HL-60 (cell line): ENCODE data around the gene AHCTF1.
"Not testable (repeated sequence)": the region's sequence is repeated elsewhere in the genome, so short reads cannot be mapped to it uniquely, and the experiment has no call there.

Source experiments
- DNase-seq, 2 experiments: peaks; one replicate each; pipeline ENCODE4 v3.0.0-alpha.2; 2010 to 2020; ENCODE audit warnings: low read depth in 1 of 2, low spot score in 1 of 2
- H3K27ac ChIP-seq: fragments of 250-450 bp; sonication (Bioruptor Pico); replicated peaks from 2 replicates; pipeline ENCODE4 v1.5.1; 2020; ENCODE audit warnings: mild to moderate bottlenecking, moderate library complexity
- H3K27me3 ChIP-seq: fragments of 250-450 bp; sonication (Bioruptor Pico); 2 replicates; pipeline ENCODE4 v1.5.1; 2021; ENCODE audit warnings: mild to moderate bottlenecking, moderate library complexity; ENCODE audit not compliant: insufficient read depth, poor library complexity, severe bottlenecking
- H3K4me3 ChIP-seq: replicated peaks from 2 replicates; pipeline ENCODE4 v1.5.1; 2011; ENCODE audit warnings: mild to moderate bottlenecking, control low read depth, low read length; ENCODE audit not compliant: insufficient read depth
- CTCF ChIP-seq: IDR thresholded peaks from one replicate; pipeline ENCODE4 v1.5.1; 2011; ENCODE audit warnings: low read length, control low read depth, inconsistent platforms; ENCODE audit not compliant: insufficient read depth
- GABPA ChIP-seq: IDR thresholded peaks from 2 replicates; pipeline ENCODE4 v1.6.1; 2012; ENCODE audit warnings: low read depth
- POLR2AphosphoS5 ChIP-seq: IDR thresholded peaks from 2 replicates; pipeline ENCODE4 v1.6.1; 2012; ENCODE audit warnings: low read depth
- REST ChIP-seq: IDR thresholded peaks from 2 replicates; pipeline ENCODE4 v1.6.1; 2012; ENCODE audit warnings: low read depth; ENCODE audit not compliant: insufficient replicate concordance
- SPI1 ChIP-seq: IDR thresholded peaks from 2 replicates; pipeline ENCODE4 v1.6.1; 2012; ENCODE audit warnings: low read depth, mild to moderate bottlenecking, borderline replicate concordance

The AHCTF1 gene

GRCh38 chr1:246856371-246856770 is 75.4 kb downstream of the AHCTF1 start:
- TF ChIP-seq CTCF (no peak), GABPA (no peak), REST (no peak), SPI1 (no peak), POLR2AphosphoS5 (no peak)
- Histone ChIP-seq H3K4me3 (no peak overlapping the region), H3K27me3 (no peaks in the 10 kb centered on the region), H3K27ac (no peak overlapping the region)
- DNase-seq: no peak

- DNase-seq, H3K27me3 ChIP-seq, H3K4me3 ChIP-seq, H3K27ac ChIP-seq: not testable (repeated sequence)
Observed at GRCh38 chr1:246850640-246851039, 81.1 kb downstream of the AHCTF1 start.

GRCh38 chr1:246843876-246844275 is 87.9 kb downstream of the AHCTF1 start:
- Histone ChIP-seq H3K27me3 (no peaks in the 10 kb centered on the region), H3K27ac (no peak overlapping the region), H3K4me3 (no peak overlapping the region)
- DNase-seq: no peak
- no peak for TF ChIP-seq SPI1
- TF ChIP-seq REST: no peak
- no peak for TF ChIP-seq CTCF
- TF ChIP-seq POLR2AphosphoS5: no peak
- TF ChIP-seq GABPA: no peak

- not testable (repeated sequence) for H3K27me3 ChIP-seq, H3K4me3 ChIP-seq, H3K27ac ChIP-seq, DNase-seq
Observed at GRCh38 chr1:246840761-246841160, 91.0 kb downstream of the AHCTF1 start.

- no peak for DNase-seq
- H3K4me3 ChIP-seq: no peak overlapping the region
- TF ChIP-seq REST (no peak), POLR2AphosphoS5 (no peak), GABPA (no peak)
- H3K27me3 ChIP-seq: no peaks in the 10 kb centered on the region
- H3K27ac ChIP-seq: peak overlapping the region; percentile 35; the same call in 1 of the 2 replicates
Observed at GRCh38 chr1:246838118-246838456, 93.7 kb downstream of the AHCTF1 start.
